ENCODE results near the gene SLC39A10.
"Not testable (repeated sequence)": the region's sequence is repeated elsewhere in the genome, so short reads cannot be mapped to it uniquely, and the experiment has no call there.

SLC39A10 gene

DNA sequence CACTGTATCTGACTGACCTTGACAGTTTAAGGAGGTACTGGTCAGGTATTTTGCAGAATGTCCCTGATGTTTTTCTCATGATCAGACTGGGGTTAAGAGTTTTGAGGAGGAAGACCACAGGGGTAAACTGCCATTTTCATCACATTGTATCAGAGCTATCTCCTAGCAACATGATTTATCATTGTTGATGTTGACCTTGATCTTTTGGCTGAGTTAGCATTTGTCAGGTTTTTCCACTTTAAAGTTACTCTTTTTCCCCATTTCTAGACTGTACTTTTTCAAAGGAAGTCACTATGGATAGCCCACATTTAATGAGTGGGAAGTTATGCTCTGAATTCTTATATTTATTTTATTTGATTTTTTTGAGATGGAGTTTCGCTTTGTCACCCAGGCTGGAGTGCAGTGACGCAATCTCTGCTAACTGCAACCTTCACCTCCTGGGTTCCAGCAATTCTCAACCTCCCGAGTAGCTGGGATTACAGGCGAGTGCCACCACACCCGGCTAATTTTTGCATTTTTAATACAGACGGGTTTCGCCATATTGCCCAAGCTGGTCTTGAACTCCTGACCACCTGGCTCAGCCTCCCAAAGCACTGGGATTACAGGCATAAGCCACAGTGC lies 17.7 kb upstream of the SLC39A10 start:
- Histone ChIP-seq H3K27me3 (replicated peaks; ENCODE audit: control insufficient read depth, insufficient read depth, low read length) (no peaks in the 10 kb centered on the region), H3K4me3 (replicated peaks; ENCODE audit: low read depth, low read length) (no peak overlapping the region), H3K36me3 (ENCODE audit: control insufficient read depth, insufficient read depth, low read length) (no peaks in the 10 kb centered on the region)
- DNase-seq (ENCODE audit: extremely low read depth, insufficient read length): no peak
- TF ChIP-seq, protein P1, sequence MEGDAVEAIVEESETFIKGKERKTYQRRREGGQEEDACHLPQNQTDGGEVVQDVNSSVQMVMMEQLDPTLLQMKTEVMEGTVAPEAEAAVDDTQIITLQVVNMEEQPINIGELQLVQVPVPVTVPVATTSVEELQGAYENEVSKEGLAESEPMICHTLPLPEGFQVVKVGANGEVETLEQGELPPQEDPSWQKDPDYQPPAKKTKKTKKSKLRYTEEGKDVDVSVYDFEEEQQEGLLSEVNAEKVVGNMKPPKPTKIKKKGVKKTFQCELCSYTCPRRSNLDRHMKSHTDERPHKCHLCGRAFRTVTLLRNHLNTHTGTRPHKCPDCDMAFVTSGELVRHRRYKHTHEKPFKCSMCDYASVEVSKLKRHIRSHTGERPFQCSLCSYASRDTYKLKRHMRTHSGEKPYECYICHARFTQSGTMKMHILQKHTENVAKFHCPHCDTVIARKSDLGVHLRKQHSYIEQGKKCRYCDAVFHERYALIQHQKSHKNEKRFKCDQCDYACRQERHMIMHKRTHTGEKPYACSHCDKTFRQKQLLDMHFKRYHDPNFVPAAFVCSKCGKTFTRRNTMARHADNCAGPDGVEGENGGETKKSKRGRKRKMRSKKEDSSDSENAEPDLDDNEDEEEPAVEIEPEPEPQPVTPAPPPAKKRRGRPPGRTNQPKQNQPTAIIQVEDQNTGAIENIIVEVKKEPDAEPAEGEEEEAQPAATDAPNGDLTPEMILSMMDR (IDR thresholded peaks at IDR 0.05; ENCODE audit: insufficient read depth, low read length, poor library complexity, severe bottlenecking): no peak

DNA sequence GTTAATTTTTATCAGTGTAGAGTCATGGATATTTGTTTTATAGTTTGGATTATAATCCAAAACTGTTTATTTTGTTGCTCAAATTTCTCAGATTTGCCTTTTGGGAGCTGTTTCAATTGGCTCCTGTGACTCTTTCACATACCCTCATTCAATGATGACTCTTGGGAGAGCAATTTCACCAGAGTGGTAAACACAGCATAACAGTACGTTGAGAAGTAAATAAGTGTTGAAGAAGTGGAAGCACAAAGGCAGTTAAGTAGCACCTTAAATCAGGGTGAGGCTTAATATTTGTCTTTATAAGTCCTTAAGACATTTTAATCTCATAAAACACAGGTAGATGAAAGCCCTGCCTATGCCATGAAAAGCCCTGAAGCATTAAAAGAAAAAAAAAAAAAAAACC lies 17.1 kb upstream of the SLC39A10 start:
- Histone ChIP-seq H3K27me3 (replicated peaks; ENCODE audit: control insufficient read depth, insufficient read depth, low read length) (no peaks in the 10 kb centered on the region), H3K36me3 (ENCODE audit: control insufficient read depth, insufficient read depth, low read length) (no peaks in the 10 kb centered on the region), H3K4me3 (replicated peaks; ENCODE audit: low read depth, low read length) (no peak overlapping the region)
- TF ChIP-seq, protein P1 (IDR thresholded peaks at IDR 0.05; ENCODE audit: insufficient read depth, low read length, poor library complexity, severe bottlenecking): no peak
- no peak for DNase-seq (ENCODE audit: extremely low read depth, insufficient read length)

DNA sequence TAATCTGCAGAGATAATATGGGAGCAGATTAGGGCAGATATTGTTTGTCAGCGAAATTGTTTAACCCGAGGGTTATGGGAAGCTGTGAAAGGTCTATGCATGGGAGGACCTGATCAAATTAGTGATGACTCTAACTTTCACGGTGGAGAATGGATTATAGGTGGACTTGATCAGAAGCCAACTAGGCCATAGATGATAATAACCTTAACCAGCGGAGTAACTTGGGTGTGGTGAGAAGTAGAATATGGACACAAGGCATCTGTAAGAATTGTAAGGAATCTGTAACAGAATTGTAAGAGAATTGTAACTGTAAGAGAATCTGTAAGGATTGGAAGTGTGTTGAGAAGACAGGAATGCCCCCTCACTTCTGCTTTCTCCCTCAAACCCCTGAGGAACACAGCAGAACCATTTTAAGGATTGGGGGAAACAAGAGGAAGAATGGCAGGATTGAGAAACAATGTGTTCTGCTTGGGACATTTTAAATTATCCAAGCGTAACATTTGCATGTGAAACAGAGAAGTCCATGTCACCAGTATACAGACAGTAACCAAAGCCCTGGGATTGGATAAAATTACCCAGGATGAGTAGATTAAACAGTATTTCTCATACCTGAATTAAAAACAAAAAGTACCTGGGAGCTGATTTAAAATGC lies 14.9 kb upstream of the SLC39A10 start:
- TF ChIP-seq, protein P1 (IDR thresholded peaks at IDR 0.05; ENCODE audit: insufficient read depth, low read length, poor library complexity, severe bottlenecking): no peak
- H3K4me3 ChIP-seq (replicated peaks; ENCODE audit: low read depth, low read length): no peak overlapping the region
- no peak for DNase-seq (ENCODE audit: extremely low read depth, insufficient read length)
- no peaks in the 10 kb centered on the region for H3K27me3 ChIP-seq (replicated peaks; ENCODE audit: control insufficient read depth, insufficient read depth, low read length)
- H3K36me3 ChIP-seq (ENCODE audit: control insufficient read depth, insufficient read depth, low read length): no peaks in the 10 kb centered on the region

DNA sequence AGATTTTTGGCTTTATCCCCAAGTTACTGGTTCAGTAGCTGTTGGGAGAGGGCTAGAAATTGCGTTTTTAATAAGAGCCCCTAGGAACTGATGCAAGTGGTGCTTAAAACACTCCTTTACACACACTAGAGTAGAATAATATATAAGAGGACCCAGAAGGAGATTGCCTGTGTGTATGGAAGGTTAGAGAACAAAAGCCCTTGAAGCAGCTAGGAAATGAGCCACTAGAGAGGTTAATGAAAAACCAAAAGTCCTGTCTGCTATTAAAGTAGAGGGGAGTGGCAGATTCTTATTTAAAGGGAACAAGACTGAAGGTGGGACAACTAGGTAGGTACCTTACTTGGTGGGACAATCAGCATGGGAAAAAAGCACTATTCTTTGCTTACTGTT lies 14.4 kb upstream of the SLC39A10 start:
- TF ChIP-seq, protein P1 (IDR thresholded peaks at IDR 0.05; ENCODE audit: insufficient read depth, low read length, poor library complexity, severe bottlenecking): no peak
- Histone ChIP-seq H3K36me3 (ENCODE audit: control insufficient read depth, insufficient read depth, low read length) (no peaks in the 10 kb centered on the region), H3K27me3 (replicated peaks; ENCODE audit: control insufficient read depth, insufficient read depth, low read length) (no peaks in the 10 kb centered on the region), H3K4me3 (replicated peaks; ENCODE audit: low read depth, low read length) (no peak overlapping the region)
- DNase-seq (ENCODE audit: extremely low read depth, insufficient read length): no peak

DNA sequence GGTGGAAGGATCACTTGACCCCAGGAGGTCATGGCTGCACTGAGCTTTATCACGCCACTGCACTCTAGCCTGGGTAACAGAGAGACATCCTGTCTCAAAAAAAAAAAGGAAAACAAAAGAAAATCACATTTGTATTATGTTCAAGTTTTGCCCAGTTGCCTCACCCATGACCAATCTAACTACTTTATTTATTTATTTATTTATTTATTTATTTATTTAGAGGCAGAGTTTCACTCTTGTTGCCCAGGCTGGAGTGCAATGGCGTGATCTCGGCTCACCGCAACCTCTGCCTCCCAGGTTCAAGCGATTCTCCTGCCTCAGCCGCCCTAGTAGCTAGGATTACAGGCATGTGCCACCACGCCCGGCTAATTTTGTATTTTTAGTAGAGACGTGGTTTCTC lies 12.3 kb upstream of the SLC39A10 start:
- not testable (repeated sequence) for H3K27me3 ChIP-seq (replicated peaks; ENCODE audit: control insufficient read depth, insufficient read depth, low read length); DNase-seq (ENCODE audit: extremely low read depth, insufficient read length); H3K36me3 ChIP-seq (ENCODE audit: control insufficient read depth, insufficient read depth, low read length); H3K4me3 ChIP-seq (replicated peaks; ENCODE audit: low read depth, low read length)

DNA sequence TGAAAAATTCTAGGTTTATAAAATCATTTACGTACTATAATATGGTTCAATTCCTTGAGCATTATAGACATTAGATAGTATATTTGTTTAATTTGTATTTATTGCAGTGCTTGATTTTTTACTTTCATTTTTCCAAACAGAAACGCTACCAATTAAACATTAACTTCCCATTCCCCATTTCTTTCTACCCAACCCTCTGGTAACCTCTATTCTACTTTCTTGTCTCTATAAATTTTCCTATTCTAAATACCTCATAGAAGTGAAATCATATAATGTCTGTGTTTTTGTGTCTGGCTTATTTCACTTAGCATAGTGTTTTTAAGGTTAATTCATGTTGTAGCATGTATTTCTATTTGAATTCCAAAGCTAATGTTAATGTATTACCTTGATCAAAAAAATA lies 11.6 kb upstream of the SLC39A10 start:
- DNase-seq (ENCODE audit: extremely low read depth, insufficient read length): no peak
- Histone ChIP-seq H3K27me3 (replicated peaks; ENCODE audit: control insufficient read depth, insufficient read depth, low read length) (no peaks in the 10 kb centered on the region), H3K4me3 (replicated peaks; ENCODE audit: low read depth, low read length) (no peak overlapping the region), H3K36me3 (ENCODE audit: control insufficient read depth, insufficient read depth, low read length) (no peaks in the 10 kb centered on the region)
- TF ChIP-seq, protein P1 (IDR thresholded peaks at IDR 0.05; ENCODE audit: insufficient read depth, low read length, poor library complexity, severe bottlenecking): no peak

Data from GM06990 (cell line).